HepG2 (cell line): ENCODE measurements around the gene SLC29A2. TPM values are rescaled to one million over a fixed set of nuclear protein-coding genes. Genes with fewer than 3 reads are reported as not detected.
A peak's percentile ranks its signal among the peaks of the same experiment; 100 is the strongest.

Source experiments
- ATF4 ChIP-seq, 2 experiments: fragments of 450-650 bp in 1 of 2; sonication (generic) in 1 of 2; formaldehyde crosslinking; IDR thresholded peaks; 2 replicates each; pipeline versions ENCODE4 v1.5.0 to v1.8.0; 2020 to 2022; ENCODE audit warnings: mild to moderate bottlenecking in 1 of 2, missing genetic modification reagents in 1 of 2
- CEBPB ChIP-seq: IDR thresholded peaks from 2 replicates; pipeline ENCODE4 v1.6.1; 2011; ENCODE audit warnings: low read depth, low read length, improper control_type of control experiment, borderline replicate concordance
- FOXJ3 ChIP-seq: sonication (generic); formaldehyde crosslinking; IDR thresholded peaks from 2 replicates; pipeline ENCODE4 v1.4.0; 2020; ENCODE audit warnings: missing genetic modification reagents, mild to moderate bottlenecking, borderline replicate concordance
- KAT7 ChIP-seq: IDR thresholded peaks from 2 replicates; pipeline ENCODE4 v1.6.1; 2018; ENCODE audit warnings: borderline replicate concordance, missing compliant biosample characterization
- MLXIP ChIP-seq: sonication (generic); formaldehyde crosslinking; IDR thresholded peaks from 2 replicates; pipeline ENCODE4 v1.9.0; 2021; ENCODE audit warnings: missing genetic modification reagents, borderline replicate concordance
- NKX3-1 ChIP-seq: sonication (generic); formaldehyde crosslinking; IDR thresholded peaks from 2 replicates; pipeline ENCODE4 v1.5.0; 2020; ENCODE audit warnings: missing genetic modification reagents
- RAD51 ChIP-seq: fragments of 450-650 bp; IDR thresholded peaks from 2 replicates; pipeline ENCODE4 v1.6.1; 2016; ENCODE audit warnings: borderline replicate concordance
- THAP7 ChIP-seq: sonication (generic); formaldehyde crosslinking; IDR thresholded peaks from 2 replicates; pipeline ENCODE4 v1.8.1; 2023; ENCODE audit warnings: mild to moderate bottlenecking, missing genetic modification reagents
- U2AF1 ChIP-seq: fragments of 200-400 bp; formaldehyde crosslinking; optimal IDR thresholded peaks from 2 replicates; pipeline ENCODE3; 2017; ENCODE audit warnings: mild to moderate bottlenecking, low read depth, low read length
- ZBTB21 ChIP-seq: sonication (generic); formaldehyde crosslinking; IDR thresholded peaks from 2 replicates; pipeline ENCODE4 v1.4.0; 2020; ENCODE audit warnings: missing genetic modification reagents
- ZBTB38 ChIP-seq: sonication (generic); formaldehyde crosslinking; IDR thresholded peaks from 2 replicates; pipeline ENCODE4 v1.5.1; 2020; ENCODE audit warnings: mild to moderate bottlenecking, missing genetic modification reagents
- ZFP36L2 ChIP-seq: sonication (generic); formaldehyde crosslinking; IDR thresholded peaks from 2 replicates; pipeline ENCODE4 v1.4.0; 2020; ENCODE audit warnings: missing genetic modification reagents
- ZFP82 ChIP-seq: sonication (generic); formaldehyde crosslinking; IDR thresholded peaks from 2 replicates; pipeline ENCODE4 v1.5.1; 2020; ENCODE audit warnings: mild to moderate bottlenecking, missing genetic modification reagents, borderline replicate concordance
- ZKSCAN1 ChIP-seq: fragments of 150-350 bp; IDR thresholded peaks from 2 replicates; pipeline ENCODE4 v1.6.1; 2014; ENCODE audit warnings: low read length
- ZKSCAN5 ChIP-seq: sonication (generic); formaldehyde crosslinking; IDR thresholded peaks from 2 replicates; pipeline ENCODE4 v1.5.1; 2020; ENCODE audit warnings: mild to moderate bottlenecking, missing genetic modification reagents
- ZNF350 ChIP-seq: sonication (generic); formaldehyde crosslinking; IDR thresholded peaks from 2 replicates; pipeline ENCODE4 v1.4.0; 2020; ENCODE audit warnings: mild to moderate bottlenecking, low read depth, missing genetic modification reagents, borderline replicate concordance
- ZNF556 ChIP-seq: sonication (generic); formaldehyde crosslinking; IDR thresholded peaks from 2 replicates; pipeline ENCODE4 v1.4.0; 2020; ENCODE audit warnings: mild to moderate bottlenecking, missing genetic modification reagents, borderline replicate concordance
- ZNF572 ChIP-seq: sonication (generic); formaldehyde crosslinking; IDR thresholded peaks from 2 replicates; pipeline ENCODE4 v1.5.1; 2020; ENCODE audit warnings: mild to moderate bottlenecking, missing genetic modification reagents
- ZNF574 ChIP-seq: sonication (generic); formaldehyde crosslinking; IDR thresholded peaks from 2 replicates; pipeline ENCODE4 v1.4.0; 2020; ENCODE audit warnings: missing genetic modification reagents
- ZNF614 ChIP-seq: IDR thresholded peaks from 2 replicates; pipeline ENCODE4 v1.6.1; 2018; ENCODE audit warnings: missing biosample characterization, missing genetic modification reagents, inconsistent platforms, borderline replicate concordance
- ZNF703 ChIP-seq: sonication (generic); formaldehyde crosslinking; IDR thresholded peaks from 2 replicates; pipeline ENCODE4 v1.5.1; 2020; ENCODE audit warnings: missing genetic modification reagents, mild to moderate bottlenecking, moderate library complexity, borderline replicate concordance
- ZNF782 ChIP-seq: sonication (generic); formaldehyde crosslinking; IDR thresholded peaks from 2 replicates; pipeline ENCODE4 v1.4.0; 2020; ENCODE audit warnings: missing genetic modification reagents, mild to moderate bottlenecking, borderline replicate concordance
- ZNF841 ChIP-seq: sonication (generic); formaldehyde crosslinking; IDR thresholded peaks from 2 replicates; pipeline ENCODE4 v1.8.1; 2023; ENCODE audit warnings: missing genetic modification reagents, borderline replicate concordance
- polyA plus RNA-seq, 8 experiments: library from polyadenylated mRNA; depleted of rRNA in 3 of 8; stranded (reverse) in 7 of 8; unstranded in 1 of 8; fragments of >200 nt; fragmentation: Illumina TruSeq in 4 of 8; extraction: Trizol in 4 of 8; gene quantifications; 2 replicates each; pipeline versions ENCODE4 v1.2.1 to v1.2.3, GENCODE V29; 2011 to 2016; ENCODE audit warnings: low read depth in 4 of 8, missing spikeins in 1 of 8, mixed read lengths in 1 of 8; ENCODE audit not compliant: insufficient read depth in 1 of 8
- total RNA-seq, 5 experiments: library from RNA; depleted of rRNA; stranded (reverse); fragments of >200 nt; fragmentation: Illumina TruSeq; extraction: Trizol; gene quantifications; 2 replicates each; pipeline ENCODE4 v1.2.3, GENCODE V29; 2016; ENCODE audit warnings: low read depth in 1 of 5

Gene SLC29A2
- total and polyA plus RNA-seq, 2 of the 13 experiments (the other 11 are each of a cell fraction or from before 2014, with no cell fraction given) = 0.63 to 0.66 TPM

- peak; percentile 69 for TF ChIP-seq ZKSCAN5 (CRISPR knock-in tag)
- no peak for TF ChIP-seq ZNF782
- TF ChIP-seq ZNF614 (CRISPR knock-in tag) = no peak
- no peak for TF ChIP-seq ZBTB38 (CRISPR knock-in tag)
- no peak for TF ChIP-seq MLXIP (CRISPR knock-in tag)
- no peak for TF ChIP-seq ZFP36L2 (CRISPR knock-in tag)
- TF ChIP-seq ZBTB21 (CRISPR knock-in tag) = no peak
- no peak for TF ChIP-seq U2AF1
- no peak for TF ChIP-seq CEBPB
- TF ChIP-seq THAP7 (CRISPR knock-in tag) = no peak
- TF ChIP-seq ZNF572 (CRISPR knock-in tag) = no peak
- no peak for TF ChIP-seq RAD51
- TF ChIP-seq ZFP82 (CRISPR knock-in tag) = peak; percentile 87; the same call in 1 of the 2 replicates
- TF ChIP-seq FOXJ3 (CRISPR knock-in tag) = no peak
- TF ChIP-seq ZNF841 = no peak
- no peak for TF ChIP-seq KAT7 (CRISPR knock-in tag)
- TF ChIP-seq ZNF574 = peak; percentile 29; the same call in 1 of the 2 replicates
- no peak for TF ChIP-seq ZKSCAN1
- no peak for TF ChIP-seq ZNF350
- TF ChIP-seq ATF4 (CRISPR knock-in tag; IDR thresholded peaks at IDR 0.05) = 0 out of 4 replicates have a peak, but pooled peaks of 1 of the 2 experiments have one; percentile 4
- TF ChIP-seq ZNF556 = no peak
- no peak for TF ChIP-seq ZNF703 (CRISPR knock-in tag)
- no peak for TF ChIP-seq NKX3-1
These were observed 58.8 kb downstream of the SLC29A2 start (continued) for GRCh38 chr11:66312549-66313320.
